ENCODE results near the gene FNDC3B.

FNDC3B gene

DNA sequence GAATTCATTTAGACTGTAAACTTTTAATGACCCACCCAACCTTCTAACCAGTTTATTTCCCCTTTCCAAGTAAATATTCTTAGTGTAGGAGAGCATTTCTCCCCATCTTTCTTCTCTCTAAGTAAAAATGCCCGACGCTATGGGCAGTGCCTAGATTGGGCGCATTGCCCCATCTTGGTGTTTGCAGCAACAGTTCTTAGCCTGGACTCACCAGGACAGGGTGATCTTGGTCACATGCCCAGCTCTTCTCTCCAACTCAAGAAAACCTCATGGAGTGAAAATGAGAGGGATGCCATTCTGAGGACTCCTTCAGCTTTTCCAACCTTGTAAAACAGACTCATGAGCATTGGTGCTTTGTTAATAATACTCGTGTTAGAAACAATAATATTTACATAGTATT is 332.2 kb downstream of the FNDC3B start:
- DNase-seq (ENCODE audit: insufficient read length) (no peak), FAIRE-seq (no peak)
- TF ChIP-seq TAF1 (IDR thresholded peaks at IDR 0.05; ENCODE audit: borderline replicate concordance, low read depth, low read length) (no peak), POLR2A (IDR thresholded peaks at IDR 0.05; ENCODE audit: low read depth, low read length) (no peak), POLR2AphosphoS5 (IDR thresholded peaks at IDR 0.05; ENCODE audit: low read depth, low read length) (no peak)

DNA sequence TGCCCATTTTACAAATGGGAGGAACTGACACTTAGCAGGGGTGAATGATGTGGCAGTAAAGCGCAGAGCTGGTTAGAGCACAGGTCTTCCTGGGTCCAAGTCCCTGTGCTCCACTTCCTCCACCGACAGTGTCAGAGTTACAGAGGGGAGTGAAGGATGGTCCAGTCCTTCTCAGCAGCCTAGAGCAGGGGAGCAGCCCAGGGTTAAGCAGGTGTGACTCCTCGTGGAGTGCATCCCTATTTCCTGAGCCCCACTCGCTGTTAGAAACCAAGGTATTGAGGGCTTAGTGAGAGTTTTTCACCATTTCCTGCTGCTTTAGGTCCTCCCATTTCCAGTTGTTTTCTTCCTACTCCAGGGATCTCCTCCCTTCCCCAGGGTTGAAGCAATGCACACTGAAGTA is 333.5 kb downstream of the FNDC3B start:
- FAIRE-seq (no peak), DNase-seq (ENCODE audit: insufficient read length) (no peak)
- TF ChIP-seq TAF1 (IDR thresholded peaks at IDR 0.05; ENCODE audit: borderline replicate concordance, low read depth, low read length) (no peak), POLR2AphosphoS5 (IDR thresholded peaks at IDR 0.05; ENCODE audit: low read depth, low read length) (no peak), POLR2A (IDR thresholded peaks at IDR 0.05; ENCODE audit: low read depth, low read length) (no peak)

DNA sequence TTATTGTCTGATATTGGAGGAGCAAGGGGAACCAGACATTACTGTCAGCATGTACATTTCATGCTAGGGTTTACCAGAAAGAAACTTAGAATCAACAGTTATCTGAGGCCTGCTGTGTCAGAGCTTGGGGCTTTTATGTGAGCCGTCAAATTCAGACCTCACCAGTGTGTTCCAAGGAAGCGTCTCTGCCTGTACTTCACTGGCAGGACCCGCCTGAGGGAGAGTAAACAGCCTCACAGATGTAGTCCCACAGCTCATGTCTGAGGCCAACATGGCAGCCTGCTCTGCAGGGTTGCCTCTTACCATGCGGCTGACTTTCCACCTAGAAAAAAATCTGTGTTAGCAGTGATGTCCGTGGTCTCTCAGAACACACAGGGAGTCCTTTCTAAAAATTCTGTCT is 334.5 kb downstream of the FNDC3B start:
- FAIRE-seq (no peak), DNase-seq (ENCODE audit: insufficient read length) (no peak)
- TF ChIP-seq POLR2AphosphoS5 (IDR thresholded peaks at IDR 0.05; ENCODE audit: low read depth, low read length) (no peak), TAF1 (IDR thresholded peaks at IDR 0.05; ENCODE audit: borderline replicate concordance, low read depth, low read length) (no peak), POLR2A (IDR thresholded peaks at IDR 0.05; ENCODE audit: low read depth, low read length) (no peak)

DNA sequence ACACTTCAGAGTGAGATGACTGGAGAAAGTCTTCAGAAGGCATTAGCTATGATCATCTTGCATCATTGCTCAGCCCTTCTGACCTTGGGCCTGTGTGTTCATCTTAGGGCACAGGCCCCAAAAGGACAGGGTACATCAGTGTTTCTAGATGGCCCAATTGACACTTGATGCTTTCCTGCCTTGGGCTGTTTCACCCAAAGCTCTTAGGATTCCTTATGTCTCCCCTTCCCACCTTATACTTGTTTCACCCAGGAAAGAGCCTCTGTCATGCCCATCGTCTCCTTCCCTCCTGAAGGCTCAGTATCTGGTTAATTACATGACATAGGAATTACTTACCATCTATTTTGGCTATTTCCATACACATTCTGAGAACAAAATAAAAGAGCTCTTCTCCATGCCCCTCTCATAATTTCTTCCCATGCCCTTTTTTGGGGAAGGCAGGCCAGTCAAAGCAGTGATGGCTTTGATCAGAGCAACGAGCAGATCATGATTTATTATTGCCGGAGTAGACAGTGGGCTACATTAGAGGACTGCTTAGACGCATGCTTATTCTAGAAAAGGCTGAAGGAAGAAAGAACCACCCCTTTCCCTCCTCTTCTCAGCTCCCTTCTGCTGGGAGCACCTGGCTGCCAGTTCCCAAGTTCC is 335.9 kb downstream of the FNDC3B start:
- FAIRE-seq = no peak
- TF ChIP-seq TAF1 (IDR thresholded peaks at IDR 0.05; ENCODE audit: borderline replicate concordance, low read depth, low read length) (no peak), POLR2AphosphoS5 (IDR thresholded peaks at IDR 0.05; ENCODE audit: low read depth, low read length) (no peak), POLR2A (IDR thresholded peaks at IDR 0.05; ENCODE audit: low read depth, low read length) (no peak)
- no peak for DNase-seq (ENCODE audit: insufficient read length)

DNA sequence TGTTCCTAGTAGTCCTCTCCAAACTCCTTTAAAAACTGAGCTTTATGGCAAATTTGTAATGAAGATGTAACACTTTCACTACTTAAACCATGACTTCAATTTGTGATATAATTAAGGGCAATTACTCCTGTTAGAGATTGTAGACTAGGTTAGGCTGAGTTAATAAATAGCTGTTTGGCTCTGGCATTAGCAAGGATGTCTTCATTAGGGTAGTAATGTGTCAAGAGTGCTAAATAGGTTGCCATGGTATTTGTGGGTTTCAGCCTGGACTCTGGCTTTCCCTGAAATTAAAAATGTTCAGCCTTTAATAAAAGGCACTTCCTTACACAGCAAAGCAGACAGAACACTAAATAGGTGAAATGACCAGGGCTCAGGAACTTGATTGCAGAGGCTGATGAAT is 337.0 kb downstream of the FNDC3B start:
- TF ChIP-seq POLR2AphosphoS5 (IDR thresholded peaks at IDR 0.05; ENCODE audit: low read depth, low read length) (no peak), TAF1 (IDR thresholded peaks at IDR 0.05; ENCODE audit: borderline replicate concordance, low read depth, low read length) (no peak), POLR2A (IDR thresholded peaks at IDR 0.05; ENCODE audit: low read depth, low read length) (no peak)
- FAIRE-seq (no peak), DNase-seq (ENCODE audit: insufficient read length) (no peak)

DNA sequence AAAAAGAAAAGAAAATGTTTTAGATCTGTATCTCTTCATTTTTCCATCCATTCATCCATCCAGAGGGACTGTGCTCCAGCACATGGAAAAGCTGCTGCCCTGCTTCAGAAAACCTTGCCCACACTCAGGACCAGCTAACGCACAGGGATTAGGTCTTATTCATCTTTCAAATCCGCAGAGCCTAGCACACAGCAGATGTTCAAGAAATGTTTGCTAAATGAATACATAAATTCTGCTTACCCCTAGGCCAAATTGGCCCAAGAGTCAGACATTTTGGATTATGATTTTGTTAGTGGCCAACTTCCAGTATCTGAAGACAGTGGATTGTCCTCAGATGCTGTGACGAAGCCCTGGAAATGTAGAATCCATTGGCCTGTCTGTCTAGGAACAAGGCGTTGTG is 337.5 kb downstream of the FNDC3B start:
- no peak for TF ChIP-seq TAF1 (IDR thresholded peaks at IDR 0.05; ENCODE audit: borderline replicate concordance, low read depth, low read length)
- no peak for TF ChIP-seq POLR2A (IDR thresholded peaks at IDR 0.05; ENCODE audit: low read depth, low read length)
- TF ChIP-seq POLR2AphosphoS5 (IDR thresholded peaks at IDR 0.05; ENCODE audit: low read depth, low read length) = no peak
- no peak for FAIRE-seq
- DNase-seq (ENCODE audit: insufficient read length) = no peak

DNA sequence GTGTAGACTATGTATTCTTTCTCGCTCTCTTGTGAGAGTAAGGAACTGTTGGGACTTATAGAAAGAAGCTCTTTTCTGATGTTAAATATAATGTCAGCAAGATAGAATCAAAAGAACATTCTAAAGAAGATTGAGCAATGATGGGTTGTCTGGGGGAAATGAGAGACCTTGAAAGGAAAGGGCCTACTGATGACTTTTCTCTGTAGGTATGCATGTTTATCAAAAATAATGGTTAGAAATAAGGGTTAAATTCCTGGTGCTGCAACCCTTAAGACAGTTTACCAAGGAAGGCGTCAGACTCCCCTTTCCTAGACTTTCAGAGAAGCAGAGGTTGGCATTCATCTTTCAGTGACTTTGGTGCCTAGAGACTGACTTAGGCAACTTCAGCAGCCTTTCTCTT is 339.1 kb downstream of the FNDC3B start:
- FAIRE-seq = no peak
- TF ChIP-seq POLR2A (IDR thresholded peaks at IDR 0.05; ENCODE audit: low read depth, low read length) = no peak
- no peak for TF ChIP-seq POLR2AphosphoS5 (IDR thresholded peaks at IDR 0.05; ENCODE audit: low read depth, low read length)
- no peak for TF ChIP-seq TAF1 (IDR thresholded peaks at IDR 0.05; ENCODE audit: borderline replicate concordance, low read depth, low read length)
- no peak for DNase-seq (ENCODE audit: insufficient read length)

DNA sequence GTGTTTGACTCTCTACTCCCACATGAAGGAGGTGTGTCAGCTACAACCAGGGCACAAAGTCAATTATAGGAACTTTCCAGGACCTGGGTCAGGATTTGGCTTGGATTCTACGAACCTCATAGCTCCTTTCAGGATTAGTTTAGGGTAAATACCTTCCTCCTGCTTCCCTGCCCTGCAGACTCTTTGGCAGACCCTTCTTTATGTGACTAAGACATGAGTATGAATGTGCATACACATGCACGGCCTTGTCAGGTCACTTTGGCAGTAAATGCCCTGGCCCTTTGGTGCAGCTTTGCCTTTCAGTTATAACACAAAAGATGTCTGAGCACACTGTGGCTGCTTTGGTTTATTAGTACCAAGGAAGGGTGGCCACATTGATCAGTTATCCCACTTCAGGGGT is 340.0 kb downstream of the FNDC3B start:
- FAIRE-seq (no peak), DNase-seq (ENCODE audit: insufficient read length) (no peak)
- TF ChIP-seq TAF1 (IDR thresholded peaks at IDR 0.05; ENCODE audit: borderline replicate concordance, low read depth, low read length) (no peak), POLR2A (IDR thresholded peaks at IDR 0.05; ENCODE audit: low read depth, low read length) (no peak), POLR2AphosphoS5 (IDR thresholded peaks at IDR 0.05; ENCODE audit: low read depth, low read length) (no peak)

DNA sequence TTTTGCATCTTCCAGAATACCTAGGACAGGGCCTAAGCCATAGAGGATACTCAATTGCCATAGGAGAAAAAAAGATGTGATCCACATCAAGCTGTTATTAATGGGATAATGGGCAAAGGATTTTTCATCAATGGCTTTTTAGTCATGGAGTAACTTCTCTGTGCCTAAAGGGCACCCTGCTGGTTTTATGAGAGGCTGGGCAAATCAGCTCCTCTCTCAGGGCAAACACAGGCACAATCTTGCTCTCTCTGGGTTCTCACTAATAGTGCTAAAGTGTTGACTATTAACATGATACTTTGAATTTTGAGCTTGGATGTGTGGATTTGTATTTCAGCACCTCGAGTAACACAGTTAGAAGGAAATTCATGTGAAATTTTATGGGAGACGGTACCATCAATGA is 341.3 kb downstream of the FNDC3B start:
- FAIRE-seq (no peak), DNase-seq (ENCODE audit: insufficient read length) (no peak)
- no peak for TF ChIP-seq POLR2AphosphoS5 (IDR thresholded peaks at IDR 0.05; ENCODE audit: low read depth, low read length)
- TF ChIP-seq POLR2A (IDR thresholded peaks at IDR 0.05; ENCODE audit: low read depth, low read length) = no peak
- no peak for TF ChIP-seq TAF1 (IDR thresholded peaks at IDR 0.05; ENCODE audit: borderline replicate concordance, low read depth, low read length)

DNA sequence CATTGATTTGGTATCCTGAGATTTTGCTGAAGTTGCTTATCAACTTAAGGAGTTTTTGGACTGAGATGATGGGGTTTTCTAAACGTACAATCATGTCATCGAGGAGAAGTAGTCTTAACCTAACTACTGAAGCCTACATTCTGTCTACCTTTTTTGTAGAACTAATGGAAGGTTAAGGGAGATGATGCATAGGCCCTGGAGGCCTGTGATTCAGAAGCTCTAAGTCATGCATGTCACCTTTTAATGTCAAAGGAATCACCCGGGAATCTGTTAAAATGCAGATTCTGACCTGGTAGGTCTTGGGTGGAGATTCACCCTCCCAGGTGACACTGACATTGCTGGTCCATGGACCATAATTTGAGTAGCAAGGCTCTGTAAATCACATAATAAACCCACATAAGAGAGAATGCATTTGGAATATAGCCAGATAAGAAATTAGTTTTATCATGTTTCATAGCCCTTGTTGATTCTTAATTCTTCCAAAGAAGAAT is 344.0 kb downstream of the FNDC3B start:
- DNase-seq (ENCODE audit: insufficient read length) (no peak), FAIRE-seq (no peak)
- TF ChIP-seq POLR2A (IDR thresholded peaks at IDR 0.05; ENCODE audit: low read depth, low read length) = no peak
- no peak for TF ChIP-seq POLR2AphosphoS5 (IDR thresholded peaks at IDR 0.05; ENCODE audit: low read depth, low read length)
- TF ChIP-seq TAF1 (IDR thresholded peaks at IDR 0.05; ENCODE audit: borderline replicate concordance, low read depth, low read length) = no peak

DNA sequence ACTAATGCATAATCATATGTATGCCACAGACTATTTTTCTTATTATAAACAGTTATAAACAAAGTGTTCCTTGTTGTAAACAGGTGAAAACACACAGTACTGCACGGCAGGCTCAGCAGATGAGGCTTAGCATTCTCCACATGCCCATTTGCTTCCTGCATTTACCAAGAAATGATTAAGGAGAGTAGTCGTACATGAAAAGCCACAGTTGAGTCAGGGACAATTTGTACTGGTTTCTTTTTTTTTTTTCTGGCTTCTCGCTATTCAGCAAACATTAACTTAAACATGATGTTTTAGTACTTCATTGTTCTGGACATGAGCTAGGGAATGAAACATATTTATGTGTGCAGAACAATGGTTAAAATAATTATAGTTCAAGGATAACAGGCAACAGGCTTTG is 345.5 kb downstream of the FNDC3B start:
- TF ChIP-seq POLR2A (IDR thresholded peaks at IDR 0.05; ENCODE audit: low read depth, low read length) (no peak), POLR2AphosphoS5 (IDR thresholded peaks at IDR 0.05; ENCODE audit: low read depth, low read length) (no peak), TAF1 (IDR thresholded peaks at IDR 0.05; ENCODE audit: borderline replicate concordance, low read depth, low read length) (no peak)
- DNase-seq (ENCODE audit: insufficient read length) (no peak), FAIRE-seq (no peak)

DNA sequence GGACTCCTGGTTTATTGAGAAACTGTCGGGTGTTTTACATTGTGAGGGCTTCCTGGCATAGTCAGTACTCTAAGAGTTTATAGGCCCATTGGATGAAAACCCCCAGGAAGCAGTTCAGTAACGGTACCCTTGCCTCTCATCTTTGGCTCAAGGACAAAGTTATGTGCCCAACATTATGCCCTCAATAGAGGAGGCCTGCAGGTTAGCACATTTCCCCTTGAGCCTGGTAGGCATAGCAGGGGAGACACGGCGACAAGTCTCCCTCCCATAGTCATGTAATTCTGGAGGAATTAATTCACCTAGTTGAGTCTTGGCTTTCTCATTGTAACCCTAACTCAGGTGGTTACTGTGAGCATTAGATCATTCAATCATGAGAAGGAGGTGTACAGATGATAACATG is 348.4 kb downstream of the FNDC3B start:
- FAIRE-seq = no peak
- no peak for TF ChIP-seq POLR2AphosphoS5 (IDR thresholded peaks at IDR 0.05; ENCODE audit: low read depth, low read length)
- no peak for TF ChIP-seq TAF1 (IDR thresholded peaks at IDR 0.05; ENCODE audit: borderline replicate concordance, low read depth, low read length)
- no peak for TF ChIP-seq POLR2A (IDR thresholded peaks at IDR 0.05; ENCODE audit: low read depth, low read length)
- no peak for DNase-seq (ENCODE audit: insufficient read length)

Measured in GM12892 (cell line).